GM04504 (cell line): Measurements from ENCODE around the gene RNF149.

Source experiments
- DNase-seq: peaks from one replicate; pipeline ENCODE4 v3.0.0-alpha.2; 2012; ENCODE audit warnings: low read depth

The RNF149 gene

GRCh38 chr2:101230541-101231001 lies 77.9 kb downstream of the RNF149 start:
- DNase-seq = no peak
